ENCODE measurements around the gene TGM3.

TGM3 gene

DNA sequence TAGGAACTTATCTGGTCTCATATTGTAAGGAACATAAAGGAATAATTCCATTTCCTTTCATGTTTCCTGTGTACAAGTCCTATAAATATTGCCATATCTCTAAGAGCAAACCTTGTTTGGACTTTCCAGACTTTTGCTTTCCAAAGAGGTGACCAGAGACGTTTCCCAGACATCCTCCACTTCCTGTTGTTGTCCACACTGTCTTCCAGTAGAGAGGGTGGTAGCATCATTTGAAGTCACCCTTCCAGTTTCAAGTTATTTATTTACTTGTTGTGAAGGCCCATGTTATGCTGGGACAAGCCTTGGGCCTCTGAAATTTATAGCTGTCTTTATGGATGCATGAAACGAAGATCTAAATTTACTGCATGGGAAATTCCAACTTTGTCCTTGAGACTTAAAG lies 10.6 kb upstream of the TGM3 start:
- no peak for DNase-seq (ENCODE audit: low read depth)

DNA sequence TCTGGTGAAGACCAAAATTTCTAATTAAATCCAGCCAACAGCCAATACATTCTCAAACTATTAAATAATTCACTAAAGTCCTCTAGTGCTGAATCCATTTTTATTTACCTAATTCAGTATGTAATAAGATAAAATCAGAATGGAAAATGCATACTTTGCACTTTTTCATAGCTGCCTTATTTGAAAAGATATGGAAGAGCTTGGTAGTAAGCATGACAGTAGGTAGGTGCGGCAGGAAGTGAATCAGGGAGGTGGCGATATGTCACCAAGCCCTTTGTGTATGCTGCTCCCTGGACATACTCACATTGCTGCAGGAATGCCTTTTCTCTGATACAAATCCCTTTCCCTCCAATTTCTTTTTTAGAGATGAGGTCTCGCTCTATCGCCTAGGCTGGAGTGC lies 10.2 kb upstream of the TGM3 start:
- peak; percentile 26 for DNase-seq (ENCODE audit: low read depth)

DNA sequence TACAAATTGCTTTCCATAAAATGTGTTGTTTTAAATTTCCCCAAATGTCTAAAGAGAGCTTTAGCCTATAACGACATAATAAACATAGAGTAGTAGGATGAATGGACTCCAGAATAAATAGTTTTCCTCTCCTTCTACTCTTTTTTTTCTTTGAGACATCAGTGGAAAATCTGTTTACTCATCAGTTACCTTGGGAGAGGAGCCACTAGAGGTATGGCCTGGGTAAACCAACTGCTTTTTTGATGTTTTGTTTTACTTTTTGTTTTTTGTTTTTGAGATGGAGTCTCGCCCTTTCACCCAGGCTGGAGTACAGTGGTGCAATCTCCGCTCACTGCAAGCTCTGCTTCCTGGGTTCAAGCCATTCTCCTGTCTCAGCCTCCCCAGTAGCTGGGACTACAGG lies 8.3 kb upstream of the TGM3 start:
- no peak for DNase-seq (ENCODE audit: low read depth)

DNA sequence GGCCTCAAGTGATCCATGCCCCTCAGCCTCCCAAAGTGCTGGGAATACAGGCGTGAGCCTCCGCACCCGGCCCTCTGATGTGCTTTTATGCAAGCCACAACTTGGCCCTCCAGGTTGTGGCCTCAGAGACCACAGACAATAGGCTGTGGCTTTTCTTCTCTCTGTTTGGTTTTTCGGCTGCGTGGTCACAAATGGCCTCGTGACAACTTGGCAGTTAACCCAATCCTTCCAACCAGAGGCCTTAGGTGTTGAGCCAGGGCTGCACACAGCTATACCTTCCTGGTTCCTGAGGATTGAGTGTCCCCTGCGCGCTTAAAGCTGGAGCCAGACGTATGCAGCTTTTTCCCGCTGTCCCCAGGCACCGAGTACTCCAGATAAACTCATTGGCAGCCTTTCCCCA lies 6.3 kb upstream of the TGM3 start:
- no peak for DNase-seq (ENCODE audit: low read depth)

DNA sequence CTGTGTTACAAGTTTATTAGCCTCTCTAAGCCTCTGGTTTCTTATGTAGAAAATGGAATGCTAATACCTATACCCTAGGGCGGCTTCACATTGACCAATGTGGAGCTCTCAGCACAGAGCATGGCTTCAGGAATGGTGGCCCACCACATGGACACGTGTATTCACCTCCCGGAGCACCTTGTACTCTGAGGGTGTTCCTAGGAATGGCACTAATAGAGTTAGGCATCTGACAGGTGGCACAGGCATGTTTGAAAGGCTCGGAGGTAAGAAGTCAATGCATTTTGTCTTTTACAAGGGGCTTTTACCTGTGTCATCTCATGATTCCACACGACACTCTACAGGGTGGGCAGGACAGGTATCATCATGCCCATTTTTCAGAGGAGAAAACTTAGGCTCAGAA lies 5.3 kb upstream of the TGM3 start:
- DNase-seq (ENCODE audit: low read depth): no peak

DNA sequence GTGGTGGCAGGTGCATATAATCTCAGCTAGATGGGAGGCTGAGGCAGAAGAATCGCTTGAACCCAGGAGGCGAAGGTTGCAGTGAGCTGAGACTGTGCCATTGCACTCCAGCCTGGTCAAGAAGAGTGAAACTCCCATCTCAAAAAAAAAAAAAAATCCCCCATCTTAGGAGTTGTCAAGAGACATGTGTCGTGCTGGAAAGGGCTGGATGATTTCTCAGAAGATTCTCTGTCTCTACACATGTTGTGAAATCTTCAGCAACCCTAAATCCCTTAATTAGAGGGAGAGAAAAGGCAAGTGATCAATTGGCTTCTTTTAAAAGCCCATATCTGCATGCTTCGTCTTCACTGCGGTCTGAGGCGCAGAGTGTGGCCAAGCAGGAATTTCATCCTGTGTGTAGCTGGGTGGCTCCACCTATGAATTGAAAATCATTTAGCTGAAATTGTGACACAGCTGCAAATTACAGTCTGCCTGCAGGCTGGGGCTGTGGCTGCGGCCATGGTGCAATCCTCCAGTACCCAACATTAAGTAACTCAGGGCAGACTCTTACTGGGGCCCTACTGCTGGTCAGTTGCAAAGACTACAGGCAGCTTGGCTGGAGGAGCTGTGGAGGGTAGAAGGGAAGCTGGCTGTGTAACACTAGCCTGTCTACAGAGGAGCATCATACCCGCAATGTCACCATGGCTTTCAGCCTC lies 3.2 kb upstream of the TGM3 start:
- no peak for DNase-seq (ENCODE audit: low read depth)

DNA sequence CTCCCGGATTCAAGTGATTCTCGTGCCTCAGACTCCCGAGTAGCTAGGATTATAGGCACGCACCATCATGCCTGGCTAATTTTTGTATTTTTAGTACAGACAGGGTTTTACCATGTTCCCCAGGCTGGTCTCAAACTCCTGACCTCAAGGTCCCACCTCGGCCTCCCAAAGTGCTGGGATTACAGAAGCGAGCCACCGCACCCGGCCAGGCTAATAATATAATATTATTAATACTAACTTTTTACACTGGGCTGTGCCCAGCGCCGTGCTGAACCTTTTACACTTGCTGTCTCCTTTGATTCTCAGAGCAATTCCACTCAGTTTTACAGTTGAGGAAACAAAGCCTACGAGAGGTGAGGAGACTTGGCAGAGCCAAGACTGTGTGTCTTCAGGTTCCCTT lies 2.3 kb upstream of the TGM3 start:
- DNase-seq (ENCODE audit: low read depth): no peak

DNA sequence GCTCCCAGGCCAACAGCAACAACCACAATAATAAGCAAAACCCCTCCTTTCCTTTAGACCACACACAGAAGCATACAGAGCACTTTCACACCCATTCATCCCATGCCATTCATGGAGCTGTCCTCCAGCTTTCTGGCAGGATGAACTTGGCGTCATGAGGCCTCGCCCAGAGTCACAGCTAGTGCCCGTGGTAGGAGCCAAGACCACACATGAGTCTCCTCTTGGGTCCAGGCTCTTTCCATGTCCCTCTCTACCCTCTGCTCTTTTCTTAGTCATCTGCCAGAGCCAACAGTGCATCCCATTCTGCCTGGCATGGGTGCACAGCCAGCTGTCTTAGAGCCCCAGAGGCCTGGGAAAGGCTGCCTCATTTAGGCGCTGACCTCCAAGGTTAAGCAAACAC lies 1.8 kb upstream of the TGM3 start:
- no peak for DNase-seq (ENCODE audit: low read depth)

DNA sequence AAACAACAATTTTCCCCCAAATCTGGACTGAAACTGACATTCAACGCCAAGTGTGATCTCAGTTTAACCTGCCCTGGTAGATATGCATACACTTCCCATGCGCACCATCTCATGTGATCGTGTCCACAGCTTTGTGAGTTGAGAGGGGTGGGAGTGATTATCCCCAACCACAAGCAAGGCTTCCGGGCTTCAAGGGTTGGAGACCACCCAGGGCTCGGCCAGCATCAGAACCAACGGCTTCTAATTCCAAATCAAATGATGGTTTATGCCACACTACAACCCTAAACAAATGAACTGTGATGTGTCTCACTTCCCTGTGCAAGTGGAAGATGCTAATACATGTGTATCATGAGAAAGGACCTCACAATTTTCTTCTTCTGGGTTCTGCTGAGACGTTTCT lies 515 bp upstream of the TGM3 start:
- DNase-seq (ENCODE audit: low read depth): no peak

DNA sequence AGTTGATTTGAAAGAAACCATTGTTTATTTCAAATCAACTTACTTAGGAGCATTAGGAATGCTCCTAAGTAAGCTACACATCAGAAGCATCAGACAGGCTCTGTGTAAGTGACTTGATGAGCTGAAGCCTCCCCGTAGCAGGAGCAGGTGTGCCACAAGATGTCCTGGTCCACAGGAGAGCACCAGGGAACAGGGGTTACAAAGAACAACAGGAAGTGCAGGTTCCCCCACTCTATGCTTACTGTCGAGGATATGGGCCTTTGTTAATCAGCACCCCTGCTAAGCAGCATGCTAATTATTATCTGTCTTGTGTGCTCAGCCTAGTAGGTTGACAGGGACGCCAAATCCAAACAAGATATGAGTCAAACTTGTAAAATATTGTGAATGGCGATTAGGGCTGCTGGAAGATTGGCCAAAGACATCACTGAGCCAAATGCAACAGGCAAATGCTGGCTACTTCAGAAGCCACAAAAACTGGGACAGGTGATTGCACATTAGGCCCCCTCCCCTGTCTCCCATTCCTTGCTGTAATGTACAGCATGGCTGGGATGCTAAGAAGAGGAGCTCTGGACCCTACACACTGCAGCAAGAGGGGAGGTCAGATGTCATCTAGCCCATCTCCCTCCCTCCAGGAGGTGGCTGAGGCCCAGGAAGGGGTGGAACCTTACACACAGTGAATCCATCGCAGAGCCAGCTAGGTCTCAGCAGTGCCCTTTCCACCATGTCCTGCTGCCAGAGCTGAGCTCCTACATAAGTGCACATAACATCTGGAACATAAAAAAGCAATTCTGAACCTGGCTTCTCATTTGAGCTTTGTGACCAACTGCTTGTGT lies 939 bp downstream of the TGM3 start:
- no peak for DNase-seq (ENCODE audit: low read depth)

DNA sequence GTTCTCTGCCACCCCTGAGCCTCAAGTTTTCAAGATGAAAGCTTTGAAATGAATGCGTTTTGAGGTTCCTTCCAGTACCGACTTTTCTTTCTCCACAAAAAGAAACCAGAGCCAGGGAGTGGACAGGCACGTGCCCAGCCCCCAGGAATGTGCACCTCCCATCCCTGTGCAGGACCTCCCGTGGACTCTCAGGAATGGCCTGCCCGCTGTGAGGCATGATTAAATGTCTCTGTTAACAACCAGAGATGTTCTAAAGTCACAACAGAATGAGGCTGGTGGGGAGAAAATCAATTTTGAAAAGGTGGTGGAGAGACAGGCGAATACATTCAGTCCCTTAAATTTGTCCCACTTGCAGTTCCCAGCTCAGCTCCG lies 1.5 kb downstream of the TGM3 start:
- no peak for DNase-seq (ENCODE audit: low read depth)

DNA sequence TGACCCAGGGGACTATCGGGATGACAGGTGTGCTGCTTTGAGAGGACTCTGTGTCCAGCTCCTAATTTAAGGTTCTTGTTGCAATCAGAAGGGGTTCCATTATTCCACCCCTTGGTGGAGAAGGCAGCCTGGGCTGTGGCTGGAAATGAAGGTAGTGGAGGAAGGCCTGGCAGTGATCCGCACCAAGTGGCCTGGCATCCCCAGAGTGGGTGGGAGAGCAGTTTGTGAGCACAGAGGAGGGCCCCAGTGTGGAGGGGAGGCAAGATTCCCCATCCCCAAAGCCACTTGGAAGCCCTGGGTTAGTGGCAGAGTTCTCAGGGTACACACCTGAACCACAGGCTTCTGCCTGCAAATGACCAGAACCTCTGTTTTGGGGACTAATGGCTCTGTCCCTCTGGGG lies 2.3 kb downstream of the TGM3 start:
- DNase-seq (ENCODE audit: low read depth): no peak

DNA sequence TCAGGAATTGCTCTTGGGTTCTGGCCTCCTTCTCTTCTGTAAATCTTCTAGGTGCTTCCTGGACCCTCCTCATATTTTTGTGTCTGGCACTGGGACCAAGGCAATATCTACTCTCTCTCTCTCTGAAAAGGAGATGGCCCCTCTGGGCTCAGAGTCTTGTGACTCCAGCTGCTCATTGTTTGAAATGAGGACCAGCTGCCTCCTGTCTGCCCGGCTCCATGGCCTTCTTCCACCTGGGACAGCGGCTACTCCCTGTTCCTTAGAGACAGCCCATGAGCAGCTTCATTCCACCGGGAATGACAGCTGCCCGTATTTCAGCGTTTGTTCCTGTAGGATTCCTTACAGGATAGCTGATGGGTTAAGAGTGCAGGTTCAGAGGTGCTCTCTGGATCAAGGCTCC lies 2.9 kb downstream of the TGM3 start:
- no peak for DNase-seq (ENCODE audit: low read depth)

DNA sequence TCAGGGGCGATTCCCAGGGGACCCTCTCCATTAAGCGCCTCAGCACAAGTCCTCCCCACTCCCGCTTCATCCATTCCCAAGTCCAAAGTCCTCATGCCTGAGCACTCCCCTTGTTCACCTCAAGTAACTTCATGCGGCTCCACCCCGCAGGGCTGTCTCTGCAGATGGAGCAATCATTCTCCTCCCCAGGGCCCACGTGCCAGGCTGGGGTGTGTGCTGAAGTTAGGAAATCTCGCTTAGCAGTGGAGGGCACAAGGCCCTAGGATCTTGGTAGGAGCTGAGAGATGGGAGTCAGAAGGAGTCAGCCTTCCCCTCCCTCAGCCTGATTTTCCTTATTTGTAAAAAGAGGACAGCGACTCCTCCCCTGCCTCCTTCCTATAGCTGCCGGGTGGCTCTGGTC lies 3.5 kb downstream of the TGM3 start:
- no peak for DNase-seq (ENCODE audit: low read depth)

DNA sequence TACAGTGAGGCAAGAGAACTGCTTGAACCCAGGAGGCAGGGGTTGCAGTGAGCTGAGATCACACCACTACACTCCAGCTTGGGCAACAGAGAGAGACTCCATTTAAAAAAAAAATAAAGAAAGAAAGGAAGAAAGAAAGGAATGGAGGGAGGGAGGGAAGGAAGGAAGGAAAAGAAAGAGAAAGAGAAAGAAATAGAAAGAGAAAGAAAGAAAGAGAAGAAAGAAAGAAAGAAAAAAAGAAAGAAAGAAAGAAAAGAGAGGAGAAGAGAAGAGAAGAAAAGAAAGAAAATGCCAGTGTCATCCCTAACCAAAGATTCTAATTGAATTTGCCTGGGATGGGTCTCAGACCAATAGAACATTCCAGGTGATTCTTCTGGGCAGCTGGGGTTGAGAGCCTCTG lies 4.2 kb downstream of the TGM3 start:
- no peak for DNase-seq (ENCODE audit: low read depth)

DNA sequence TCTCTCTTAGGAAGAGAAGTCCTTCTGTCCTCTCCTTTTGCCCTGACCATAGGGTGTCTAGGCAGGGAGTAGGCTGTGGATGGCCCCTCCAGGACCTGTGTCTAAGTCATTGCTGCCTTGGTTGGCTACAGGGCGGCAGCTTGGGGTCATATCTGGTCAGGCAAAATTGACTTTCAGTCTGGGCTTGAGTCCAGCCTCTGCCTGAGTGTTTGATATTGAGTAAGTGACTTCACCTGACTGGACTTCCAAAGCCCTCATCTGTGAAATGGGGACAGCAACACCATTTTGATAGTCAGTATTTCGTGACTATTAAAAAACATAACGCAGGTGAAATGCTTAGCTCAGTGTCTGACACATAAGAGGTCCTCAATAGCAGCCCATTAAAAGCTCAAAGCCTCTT lies 4.6 kb downstream of the TGM3 start:
- DNase-seq (ENCODE audit: low read depth): no peak

DNA sequence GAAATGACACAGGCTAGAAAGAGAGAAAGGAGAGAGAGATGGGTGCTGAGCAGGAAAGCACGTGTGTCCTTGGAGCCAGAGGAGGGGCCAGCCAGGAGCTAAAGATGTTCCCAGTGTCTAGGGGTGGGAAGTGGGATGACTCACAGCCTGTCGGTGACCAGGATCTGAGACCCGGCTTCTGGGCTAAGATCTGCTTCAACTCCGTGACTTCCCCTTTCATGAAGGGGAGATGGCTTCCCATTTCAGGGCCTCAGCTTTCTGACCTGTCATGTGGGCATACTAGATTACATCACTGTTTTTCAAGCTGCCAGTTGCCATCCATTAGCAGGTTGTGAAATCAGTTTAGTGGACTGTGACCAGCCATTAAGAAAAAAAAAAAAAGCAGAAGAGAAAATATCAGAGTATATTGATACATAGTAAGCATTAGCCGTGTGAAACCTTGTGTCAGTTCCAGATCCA lies 5.4 kb downstream of the TGM3 start:
- peak; percentile 61 for DNase-seq (ENCODE audit: low read depth)

DNA sequence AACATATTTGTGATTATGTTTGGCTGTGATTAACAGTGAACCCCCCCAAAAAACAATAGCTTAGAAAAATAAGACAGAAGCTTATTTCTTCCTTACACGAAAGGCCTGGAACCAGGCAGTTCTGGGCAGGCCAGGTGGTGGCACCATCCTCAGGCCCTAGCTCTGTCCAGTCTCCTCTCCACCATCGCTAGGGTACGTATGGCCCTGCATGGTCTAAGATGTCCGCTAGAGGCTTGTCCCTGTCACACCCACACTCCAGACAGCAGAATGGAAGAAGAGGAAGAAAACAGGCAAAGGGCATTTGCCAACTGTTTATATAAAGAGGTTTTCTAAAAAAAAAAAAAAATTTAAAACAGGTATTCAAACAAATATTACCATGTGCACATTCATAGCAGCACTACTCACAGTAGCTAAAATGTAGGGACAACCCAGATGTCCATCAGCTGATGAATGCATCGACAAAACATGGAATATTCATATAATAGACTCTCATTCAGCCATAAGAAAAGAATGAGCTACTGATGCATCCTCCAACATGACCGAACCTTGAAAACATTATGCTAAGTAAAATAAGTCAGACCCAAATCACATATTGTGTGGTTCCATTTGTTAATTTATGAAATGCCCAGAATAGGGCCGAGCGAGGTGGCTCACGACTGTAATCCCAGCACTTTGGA lies 6.7 kb downstream of the TGM3 start:
- DNase-seq (ENCODE audit: low read depth): no peak

DNA sequence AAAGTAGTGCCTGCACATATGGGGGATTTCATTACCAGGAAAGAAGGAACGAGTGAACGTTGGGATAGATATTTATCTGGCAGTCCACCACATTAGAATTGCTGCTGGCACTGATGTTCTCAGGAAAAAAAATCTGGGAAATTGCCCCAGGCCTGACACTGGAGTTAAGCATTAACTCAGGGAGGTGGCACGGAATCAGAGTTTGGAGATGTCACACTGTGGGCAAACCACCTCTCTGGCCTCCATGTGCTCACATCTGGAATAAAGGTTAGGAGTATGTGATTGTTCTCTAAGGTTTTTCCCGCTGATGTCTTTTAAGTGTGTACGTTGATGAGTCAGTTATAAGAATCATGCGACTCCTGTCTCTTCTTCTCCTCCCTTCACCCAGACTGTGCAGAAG lies 7.9 kb downstream of the TGM3 start:
- peak; percentile 12 for DNase-seq (ENCODE audit: low read depth)

DNA sequence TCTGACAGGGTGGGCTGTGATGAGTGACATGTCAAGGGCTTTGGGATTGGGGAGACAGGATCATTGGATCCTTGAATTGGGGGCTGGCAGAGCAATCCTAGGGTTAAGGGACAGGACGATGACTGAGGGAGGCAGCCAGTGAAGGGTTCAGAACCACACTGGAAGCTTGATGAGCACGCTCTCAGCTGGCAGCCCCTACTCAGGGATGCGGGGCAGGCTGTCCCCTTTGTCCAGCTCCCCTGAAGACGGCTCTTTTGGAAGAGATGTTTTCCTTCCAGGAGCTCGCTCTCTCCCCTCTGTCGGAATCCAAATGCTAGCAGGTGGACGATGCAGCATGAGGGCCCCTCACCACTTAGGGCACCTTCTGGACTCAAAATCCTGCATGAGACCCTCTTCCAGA lies 8.4 kb downstream of the TGM3 start:
- no peak for DNase-seq (ENCODE audit: low read depth)

DNA sequence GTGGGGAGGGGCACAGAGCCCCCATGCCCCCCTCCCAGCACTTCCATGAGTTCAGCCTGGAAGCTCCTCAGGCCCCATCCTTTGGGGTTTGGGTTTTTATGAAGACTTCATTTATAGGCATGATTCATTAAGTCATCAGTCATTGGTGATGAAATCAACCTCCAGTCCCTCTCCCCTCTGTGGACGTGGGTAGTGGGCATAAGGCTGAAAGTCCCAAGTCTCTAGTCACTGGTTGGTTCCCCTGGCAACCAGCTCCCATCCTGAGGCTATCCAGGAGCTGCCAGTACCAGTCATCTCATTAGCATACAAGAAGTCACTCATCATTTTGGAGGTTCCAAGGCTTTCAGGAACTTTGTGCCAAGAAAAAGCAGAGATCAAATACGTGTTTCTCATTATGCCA lies 9.2 kb downstream of the TGM3 start:
- no peak for DNase-seq (ENCODE audit: low read depth)

DNA sequence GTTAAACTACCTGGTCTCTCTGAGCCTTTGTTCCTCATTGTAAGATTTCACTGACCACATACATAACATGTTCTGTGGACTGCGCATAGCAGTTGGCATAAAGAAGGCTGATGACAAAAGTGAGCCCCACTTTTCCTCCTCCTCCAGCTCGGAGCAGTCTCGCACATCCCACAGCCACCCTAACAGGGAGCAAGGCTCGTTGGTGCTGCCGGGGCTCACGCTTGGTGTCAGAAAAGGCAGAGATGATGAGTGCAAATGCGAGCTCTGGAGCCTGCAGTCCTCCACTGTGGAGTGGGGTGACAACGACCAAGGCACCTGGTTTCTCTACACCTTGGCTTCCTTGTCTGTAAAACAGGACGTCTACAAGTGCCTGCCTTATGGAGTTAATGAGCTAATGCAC lies 9.7 kb downstream of the TGM3 start:
- DNase-seq (ENCODE audit: low read depth): no peak

DNA sequence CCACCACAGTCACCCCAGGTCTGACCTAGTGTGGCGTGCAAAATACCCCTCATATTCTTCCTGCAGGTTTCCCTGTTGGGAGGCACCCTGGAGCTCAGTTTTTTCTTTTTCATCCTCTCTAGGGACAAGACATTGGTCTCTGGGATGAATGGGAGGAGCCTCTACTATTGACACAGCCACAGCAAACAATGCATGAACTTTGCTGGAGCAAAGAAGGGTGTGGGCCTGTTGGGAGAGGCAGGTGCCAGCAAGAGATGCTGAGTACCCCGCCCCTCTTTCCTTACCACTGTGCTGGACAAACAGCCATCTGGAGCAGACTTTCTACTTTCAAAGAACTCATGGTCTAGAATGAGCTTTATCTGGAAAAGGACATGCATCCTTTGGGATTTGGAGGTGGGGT lies 10.1 kb downstream of the TGM3 start:
- no peak for DNase-seq (ENCODE audit: low read depth)

All from ELR (cell line).